Retina (tissue), 1 donor: ENCODE results near the gene MLC1.

Source experiments
- DNase-seq: peaks from one replicate; pipeline ENCODE4 v3.0.0-alpha.2; 2016

MLC1 gene

DNA sequence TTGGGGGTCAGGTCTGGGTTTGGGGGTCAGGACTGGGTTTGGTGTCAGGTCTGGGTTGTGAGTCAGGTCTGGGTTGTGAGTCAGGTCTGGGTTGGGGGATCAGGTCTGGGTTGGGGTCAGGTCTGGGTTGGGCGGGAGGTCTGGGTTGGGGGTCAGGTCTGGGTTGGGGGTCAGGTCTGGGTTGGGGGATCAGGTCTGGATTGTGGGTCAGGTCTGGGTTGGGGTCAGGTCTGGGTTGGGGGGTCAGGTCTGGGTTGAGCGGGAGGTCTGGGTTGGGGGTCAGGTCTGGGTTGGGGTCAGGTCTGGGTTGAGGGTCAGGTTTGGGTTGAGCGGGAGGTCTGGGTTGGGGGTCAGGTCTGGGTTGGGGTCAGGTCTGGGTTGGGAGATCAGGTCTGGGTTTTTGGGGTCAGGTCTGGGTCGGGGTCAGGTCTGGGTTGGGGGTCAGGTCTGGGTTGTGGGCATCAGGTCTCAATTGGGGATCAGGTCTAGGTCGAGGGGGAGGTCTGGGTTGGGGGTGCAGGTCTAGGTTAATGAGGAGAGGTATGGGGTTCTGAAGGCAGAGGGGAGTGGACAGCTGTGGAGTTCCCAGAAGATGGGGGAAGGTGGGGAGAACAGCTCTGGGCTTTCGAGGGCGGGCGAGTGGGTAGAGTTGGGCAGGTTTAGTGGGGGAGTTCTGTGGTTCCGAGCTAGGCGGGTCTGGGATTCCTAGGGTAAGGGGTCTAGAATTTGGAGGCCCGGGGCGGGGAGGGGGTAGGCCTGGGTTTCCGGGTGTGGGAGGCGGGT lies 27.8 kb downstream of the MLC1 start:
- DNase-seq = no peak

DNA sequence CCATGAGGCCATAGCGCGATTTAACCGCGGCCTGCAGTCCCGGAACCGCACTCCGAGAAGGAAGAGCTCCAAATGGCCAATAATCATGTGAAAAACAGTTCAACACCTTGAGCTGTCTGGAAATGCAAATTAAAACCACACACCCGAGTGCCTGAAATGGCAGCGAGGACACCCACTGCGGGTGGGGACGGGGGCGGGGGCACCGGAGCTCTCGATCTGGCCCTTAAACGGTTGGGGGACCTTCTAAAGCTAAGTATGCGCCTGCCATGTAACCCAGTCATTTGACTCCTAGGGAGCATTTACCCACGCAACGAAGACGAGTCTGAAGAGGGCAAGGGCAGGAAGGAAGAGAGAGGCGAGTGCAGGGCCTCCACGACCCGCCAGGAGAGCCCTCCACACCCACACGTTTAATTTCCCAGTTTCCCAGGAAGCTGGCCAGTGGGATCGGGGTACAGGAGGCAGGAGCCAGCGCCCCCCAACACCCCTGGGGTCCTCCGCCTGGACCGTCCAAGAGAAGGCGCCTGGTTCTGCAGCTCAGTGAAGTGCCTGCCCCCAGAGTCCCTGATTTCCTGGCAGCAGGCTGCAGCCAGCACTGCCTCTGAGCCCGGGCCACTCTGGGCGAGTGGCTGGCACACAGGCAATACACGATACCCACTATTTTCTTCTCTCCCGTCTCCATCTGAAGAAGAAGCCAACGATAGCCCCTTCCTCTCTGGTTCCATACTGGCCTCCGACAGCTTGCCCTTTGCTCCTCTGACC lies 28.8 kb downstream of the MLC1 start:
- DNase-seq = no peak

DNA sequence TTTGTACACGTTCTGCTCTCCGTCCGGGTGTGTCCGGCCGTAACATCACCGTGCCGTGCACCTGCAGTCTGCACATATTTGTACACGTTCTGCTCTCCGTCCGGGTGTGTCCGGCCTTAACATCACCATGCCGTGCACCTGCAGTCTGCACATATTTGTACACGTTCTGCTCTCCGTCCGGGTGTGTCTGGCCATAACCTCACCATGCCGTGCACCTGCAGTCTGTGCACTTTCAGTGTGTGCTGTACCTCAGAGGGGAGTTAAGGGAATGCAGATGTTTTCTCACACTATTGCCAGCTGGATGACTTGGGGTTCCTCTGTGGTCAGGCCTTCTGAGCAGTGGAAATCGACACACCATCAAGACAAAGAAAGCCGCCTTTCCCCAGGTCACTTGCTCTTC lies 31.4 kb downstream of the MLC1 start:
- no peak for DNase-seq

DNA sequence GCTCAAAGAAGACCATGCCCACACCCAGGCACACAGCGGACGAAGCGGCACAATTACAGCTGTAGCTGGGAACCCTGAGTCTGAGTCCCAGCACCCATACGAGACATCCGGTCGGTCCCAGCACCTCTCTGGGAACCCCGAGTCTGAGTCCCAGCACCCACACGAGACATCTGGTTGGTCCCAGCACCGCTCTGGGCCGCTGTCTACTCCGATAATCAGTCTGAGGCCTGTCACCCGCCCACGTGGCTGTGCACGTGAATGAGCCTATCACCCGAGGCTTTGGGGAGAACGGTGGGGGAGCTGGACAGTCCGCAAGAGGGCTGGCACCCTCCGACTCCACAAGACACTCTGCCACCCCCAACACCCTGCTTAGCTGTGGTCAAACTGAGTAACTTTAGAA lies 33.3 kb downstream of the MLC1 start:
- DNase-seq = no peak

DNA sequence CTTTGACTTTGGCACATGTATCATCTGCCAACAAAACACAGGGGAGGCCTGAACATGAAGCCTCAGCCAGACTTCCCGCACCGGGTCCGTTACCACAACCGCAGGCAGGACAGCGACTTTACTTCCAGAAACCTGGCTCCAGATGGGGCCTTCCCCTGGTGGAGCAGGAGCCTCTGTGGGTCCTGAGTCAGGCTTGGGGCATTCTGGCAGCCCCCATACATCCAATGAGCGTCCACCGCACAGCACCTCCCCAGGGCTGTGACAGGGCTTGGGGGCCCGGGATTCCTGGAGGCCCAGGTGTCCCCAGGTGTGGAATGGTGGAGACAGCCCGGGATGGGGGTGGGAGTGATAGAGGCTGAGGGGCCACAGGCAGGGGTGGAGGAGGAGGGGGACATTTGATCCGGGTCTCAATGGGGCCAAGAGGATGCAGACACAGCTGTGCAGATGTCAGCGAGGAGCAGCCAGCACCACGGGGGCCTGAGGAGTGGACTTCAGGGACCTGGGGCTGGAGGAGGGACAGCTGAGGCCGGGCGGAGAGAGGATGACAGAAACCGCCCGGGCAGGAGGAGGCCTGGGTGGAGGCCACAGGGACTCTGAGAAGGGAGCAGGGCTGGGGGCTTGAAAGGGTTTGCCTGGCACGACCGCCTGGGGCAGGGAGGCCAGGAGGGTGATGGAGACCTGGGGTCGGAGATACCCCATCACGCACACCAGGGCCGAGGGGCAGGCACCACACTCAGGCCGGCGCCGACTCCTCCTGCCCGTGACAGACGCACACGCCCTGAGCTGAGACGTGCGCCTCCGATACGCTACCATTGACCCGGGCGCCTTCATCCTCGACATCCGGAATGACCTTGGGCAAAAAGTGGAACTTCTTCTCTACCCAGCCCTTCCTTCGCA lies 35.7 kb downstream of the MLC1 start:
- DNase-seq = no peak

DNA sequence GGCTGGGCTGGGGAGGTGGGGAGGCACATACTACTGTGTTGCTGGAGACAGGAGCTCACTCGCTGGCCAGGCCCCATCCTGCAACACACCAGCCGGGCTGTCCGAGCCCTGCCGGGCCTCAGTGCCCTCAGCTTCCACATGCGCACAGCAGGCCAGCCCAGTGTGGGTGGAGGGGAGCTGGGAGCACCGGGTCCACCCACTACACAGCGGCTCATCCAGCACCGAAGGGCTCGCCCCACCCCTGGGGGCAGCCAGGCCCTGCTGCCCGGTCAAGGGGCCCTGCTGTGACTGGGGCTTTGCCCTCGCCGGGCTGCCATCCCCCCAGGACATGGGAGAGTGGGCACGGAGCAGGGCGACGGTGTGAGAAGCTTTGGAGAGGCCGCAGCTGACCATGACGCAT lies 36.4 kb downstream of the MLC1 start:
- DNase-seq = no peak

DNA sequence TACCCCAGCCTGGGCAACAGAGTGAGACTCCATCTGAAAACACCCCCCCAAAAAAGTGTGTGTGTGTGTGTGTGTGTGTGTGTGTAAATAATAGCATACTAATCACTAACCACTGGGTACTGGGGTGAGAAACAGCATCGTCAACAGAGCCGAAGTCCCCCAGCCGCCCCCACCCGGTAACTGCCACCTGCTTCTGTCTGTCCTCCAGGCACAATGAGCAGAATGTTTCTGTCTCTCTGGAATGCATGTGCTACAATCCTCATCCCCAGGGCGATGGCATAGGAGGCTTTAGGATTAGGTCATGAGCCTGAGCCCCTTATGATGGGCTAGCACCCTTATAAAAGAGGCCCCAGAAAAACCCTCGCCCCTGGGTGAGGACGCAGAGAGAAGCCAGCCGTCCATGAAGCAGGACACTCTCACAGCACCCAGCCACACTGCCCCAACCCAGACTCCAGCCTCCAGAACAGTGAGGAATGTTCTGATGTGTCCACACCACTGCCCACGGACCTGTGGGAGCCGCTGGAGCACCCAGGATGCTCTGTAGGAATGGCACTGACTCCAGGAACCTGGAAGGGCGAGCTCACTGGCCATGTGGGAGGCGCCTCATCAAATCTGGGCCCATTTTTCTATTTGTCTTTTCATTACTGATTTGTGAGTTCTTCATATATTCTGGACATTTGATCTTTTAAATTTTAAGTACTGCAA lies 37.0 kb downstream of the MLC1 start:
- DNase-seq = no peak

DNA sequence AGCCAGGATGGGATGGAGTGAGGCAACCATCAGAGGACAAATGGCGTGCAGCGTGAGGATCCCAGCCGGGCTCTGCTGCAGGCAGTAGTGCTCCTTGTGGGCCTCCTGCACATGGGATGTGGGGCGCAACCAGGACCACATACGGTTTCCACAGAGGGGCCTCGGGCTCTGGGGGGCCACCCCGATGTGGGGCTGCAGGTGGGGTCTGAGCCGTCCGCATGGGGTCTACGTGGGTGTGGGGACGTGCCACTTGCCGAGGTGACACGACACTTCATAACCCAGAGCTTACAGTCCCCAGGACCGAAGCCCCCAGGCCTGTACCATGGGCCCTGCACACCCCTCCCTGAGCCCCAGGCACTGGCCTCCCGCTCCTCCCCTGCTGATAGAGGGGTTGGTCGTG lies 37.9 kb downstream of the MLC1 start:
- DNase-seq = no peak

DNA sequence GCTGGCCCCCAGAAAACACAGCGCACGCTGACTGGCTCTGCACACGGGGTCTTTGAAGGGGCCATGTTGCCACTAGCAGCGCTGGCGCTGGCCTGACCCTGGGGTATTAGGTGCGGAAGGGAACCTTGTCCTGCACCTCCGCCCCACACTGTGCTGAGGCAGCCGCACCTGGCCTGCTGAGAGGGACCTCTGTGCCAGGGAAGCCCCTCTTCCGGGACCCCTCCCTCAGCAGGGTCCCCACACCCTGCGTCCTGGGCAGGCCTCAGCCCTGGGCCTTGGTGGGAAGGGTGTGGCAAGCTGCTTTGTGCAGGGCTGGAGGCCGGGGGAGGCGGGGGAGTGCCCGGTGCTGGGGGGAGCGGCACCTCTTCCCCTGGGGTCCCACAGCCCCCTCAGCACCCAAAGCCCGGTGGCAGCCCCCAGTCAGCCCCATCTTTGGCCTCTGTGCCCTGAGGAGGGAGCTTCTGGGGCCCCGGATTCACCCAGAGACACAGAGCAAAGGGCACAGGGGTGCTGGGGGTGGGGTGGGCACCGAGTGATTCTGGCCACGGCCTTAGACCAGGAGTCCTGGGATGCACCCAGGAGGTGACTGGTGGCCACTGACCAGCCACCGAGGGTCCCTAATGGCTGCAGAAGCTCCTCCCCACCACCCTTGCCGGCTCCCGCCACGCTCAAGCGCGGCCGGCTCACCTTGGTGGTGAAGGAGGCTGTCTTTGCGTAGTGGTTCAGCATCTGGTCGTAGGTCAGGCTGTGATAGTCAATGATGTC lies 38.6 kb downstream of the MLC1 start:
- no peak for DNase-seq

DNA sequence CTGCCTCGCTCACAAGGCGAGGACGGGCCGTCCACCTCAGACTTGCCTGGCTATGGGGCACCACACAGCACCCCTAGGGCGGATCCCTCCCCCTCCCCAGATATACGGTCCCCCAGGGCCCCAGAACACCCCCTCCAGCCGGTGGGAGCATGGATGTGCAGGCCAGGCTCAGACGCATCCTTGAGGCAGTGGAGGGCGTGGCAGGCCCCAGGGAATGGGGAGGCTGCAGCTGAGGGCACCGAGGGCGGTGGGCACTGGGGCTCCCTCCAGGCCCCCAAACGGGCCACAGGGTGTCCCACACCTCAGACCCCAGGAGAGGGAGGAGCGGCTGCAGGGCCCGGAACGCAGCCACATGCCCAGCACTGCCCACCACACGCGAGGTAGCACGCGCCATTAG lies 39.2 kb downstream of the MLC1 start:
- no peak for DNase-seq

DNA sequence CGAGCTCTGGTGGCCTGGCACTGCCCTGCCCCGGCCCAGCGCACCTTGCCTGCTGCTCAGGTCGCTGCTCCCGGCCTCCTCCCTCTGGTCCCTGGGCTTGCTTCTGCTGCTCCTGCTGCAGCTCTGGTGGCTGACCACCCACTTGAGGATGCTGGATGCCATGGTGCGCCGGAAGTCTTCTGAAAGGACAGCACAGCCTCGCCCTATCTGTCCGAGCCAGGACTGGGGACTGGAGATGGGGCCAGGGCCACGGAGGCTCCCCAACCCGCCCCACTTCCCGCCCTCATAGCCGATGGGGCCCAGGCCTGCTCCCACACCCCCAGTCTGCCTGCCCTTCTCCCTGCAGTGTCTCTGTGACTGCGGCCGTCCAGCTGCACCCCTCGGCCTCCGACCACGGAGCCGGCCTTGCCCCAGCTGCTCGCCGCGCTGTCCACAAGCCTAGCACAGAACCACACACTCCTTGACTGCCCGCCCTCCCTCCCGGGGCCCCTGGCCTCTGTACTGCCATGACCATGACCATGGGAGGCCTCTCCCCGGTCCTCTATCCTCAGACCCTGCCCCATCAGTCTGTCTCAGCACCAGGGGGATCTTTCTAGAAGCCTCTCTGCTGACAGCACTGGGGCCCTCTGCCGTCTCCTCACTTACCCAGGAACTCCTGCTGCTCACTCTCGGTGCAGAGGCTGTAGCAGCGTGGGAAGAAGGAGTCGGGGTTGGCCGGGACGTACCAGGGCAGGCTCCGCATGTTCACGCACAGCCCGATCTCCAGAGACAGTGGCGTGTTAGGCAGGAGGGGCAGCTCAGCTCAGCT lies 39.8 kb downstream of the MLC1 start:
- no peak for DNase-seq

DNA sequence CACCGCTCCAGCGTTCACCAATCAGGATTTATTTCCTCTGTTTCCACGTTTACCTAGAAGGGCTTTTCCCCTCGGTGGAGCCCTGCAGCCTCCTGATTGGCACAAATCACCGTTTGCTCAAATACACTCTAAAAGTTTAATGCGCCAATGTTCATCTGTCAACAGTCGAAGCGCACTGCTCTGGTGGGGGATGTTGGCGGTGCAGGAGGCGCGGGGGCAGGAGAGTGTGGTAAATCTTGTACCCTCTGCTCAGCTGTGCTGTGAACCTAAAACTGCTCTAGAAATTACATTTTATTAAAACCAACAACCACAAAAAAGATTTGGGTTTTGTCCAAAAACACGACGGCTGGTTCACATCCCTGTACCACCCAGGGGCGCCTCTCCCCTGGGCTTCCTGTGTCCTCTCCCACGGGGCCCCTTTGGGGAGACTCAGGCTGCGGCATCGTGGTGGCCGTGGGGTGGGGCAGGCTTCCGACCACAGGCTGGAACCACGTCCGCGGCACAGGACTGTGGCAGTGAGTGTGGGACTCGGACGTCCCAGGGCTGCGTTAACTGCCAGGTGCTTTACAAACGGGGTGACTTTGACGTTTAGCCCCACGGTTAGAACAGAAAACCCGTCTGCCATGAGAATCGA lies 40.6 kb downstream of the MLC1 start:
- no peak for DNase-seq

DNA sequence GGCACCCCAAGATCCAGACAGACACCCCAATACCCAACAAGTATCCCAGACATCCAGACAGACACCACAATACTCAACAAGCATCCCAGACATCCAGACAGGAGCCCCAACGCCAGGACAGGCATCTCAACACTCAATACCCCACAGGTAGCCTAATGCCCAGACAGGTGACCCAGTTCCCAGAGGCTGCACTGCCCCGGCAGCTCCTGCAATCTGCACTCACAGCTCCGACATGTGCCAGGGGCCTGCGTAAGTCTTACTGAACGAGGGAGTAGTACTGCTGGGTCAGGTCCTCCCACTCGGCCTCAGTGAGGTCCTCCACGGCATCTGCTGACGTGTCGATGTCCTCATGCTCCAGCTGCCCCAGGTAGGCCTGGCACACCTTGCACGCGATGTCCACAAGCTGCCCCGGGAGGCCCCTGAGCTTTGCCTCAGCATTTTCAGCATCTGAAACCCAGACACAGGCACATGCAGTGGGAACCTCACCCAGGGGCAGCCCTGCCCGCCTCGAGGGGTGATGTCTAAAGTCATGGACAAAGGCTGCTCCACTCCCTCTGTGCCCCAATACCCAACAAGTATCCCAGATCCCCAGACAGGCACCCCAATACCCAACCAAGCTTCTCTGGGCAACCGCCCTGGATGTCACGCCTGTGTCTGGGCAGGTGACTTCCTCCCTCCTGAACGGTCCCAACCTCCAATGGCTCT lies 43.7 kb downstream of the MLC1 start:
- DNase-seq = no peak

DNA sequence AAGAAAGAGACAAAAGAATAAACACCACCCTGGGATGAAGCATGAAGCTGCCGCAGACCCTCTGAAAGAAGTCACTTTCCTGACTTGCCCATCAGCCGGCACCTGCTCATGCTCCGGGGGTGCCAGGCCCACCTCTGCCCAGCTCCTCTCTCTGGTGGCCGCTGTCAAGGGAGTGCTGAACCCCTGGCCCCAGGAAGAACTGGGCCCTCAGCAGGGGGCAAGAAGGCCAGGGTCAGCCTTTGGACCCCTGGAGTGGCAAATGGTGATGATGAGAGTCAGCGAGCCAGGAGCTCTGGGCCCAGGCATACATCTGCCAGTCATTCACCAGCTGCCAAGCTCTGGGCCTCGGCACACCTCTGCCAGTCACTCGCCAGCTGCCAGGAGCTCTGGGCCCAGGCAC lies 44.5 kb downstream of the MLC1 start:
- DNase-seq = no peak

DNA sequence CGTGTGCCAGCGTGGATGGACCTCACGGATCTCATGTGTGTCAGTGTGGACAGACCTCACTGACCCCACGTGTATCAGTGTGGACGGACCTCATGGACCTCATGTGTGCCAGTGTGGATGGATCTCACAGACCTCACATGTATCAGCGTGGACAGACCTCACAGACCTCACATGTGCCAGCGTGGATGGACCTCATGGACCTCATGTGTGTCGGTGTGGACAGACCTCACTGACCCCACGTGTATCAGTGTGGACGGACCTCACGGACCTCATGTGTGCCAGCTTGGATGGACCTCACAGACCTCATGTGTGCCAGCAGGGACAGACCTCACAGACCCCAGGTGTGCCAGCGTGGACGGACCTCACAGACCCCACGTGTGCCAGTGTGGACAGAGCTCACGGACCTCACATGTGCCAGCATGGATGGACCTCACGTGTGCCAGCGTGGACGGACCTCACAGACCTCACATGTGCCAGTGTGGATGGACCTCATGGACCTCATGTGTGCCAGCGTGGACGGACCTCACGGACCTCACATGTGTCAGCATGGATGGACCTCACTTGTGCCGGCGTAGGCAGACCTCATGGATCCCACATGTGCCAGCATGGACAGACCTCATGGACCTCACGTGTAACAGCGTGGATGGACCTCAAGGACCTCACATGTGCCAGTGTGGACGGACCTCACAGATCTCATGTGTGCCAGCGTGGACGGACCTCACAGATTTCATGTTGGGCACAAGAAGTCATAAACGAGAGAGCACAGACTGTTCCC lies 45.4 kb downstream of the MLC1 start:
- no peak for DNase-seq

DNA sequence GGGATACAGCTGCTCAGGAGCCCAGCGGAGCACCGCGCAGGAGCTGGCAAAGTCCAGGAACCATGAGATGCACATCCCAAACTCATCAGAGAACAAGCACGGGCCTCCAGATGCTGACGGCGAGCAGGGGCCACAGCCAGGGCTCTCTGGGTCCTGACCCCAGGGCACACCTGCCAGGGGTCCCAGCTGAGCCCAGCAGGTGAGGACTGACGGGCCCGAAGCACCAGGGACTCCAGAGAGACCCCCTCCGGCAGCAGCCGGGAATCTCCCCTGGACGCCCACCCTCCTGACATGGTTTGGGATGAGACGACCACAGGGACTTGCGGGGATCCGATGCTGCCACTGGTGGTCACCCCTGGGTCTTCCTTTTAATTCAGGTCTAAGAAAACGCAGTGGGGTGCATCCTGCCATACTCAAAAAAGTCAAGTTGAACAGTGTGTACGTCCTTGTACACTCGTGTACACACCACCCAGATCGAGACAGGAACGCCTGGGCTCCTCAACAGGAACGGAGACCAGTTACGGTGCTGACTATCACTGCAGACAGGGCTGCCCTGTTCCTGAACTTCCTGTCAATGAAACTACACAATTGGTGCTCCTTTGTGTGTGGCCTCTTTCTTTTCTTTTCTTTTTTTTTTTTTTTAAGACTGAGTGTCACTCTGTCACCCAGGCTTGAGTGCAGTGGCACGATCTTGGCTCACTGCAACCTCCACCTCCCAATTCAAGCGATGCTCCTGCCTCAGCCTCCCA lies 49.1 kb downstream of the MLC1 start:
- DNase-seq = no peak

DNA sequence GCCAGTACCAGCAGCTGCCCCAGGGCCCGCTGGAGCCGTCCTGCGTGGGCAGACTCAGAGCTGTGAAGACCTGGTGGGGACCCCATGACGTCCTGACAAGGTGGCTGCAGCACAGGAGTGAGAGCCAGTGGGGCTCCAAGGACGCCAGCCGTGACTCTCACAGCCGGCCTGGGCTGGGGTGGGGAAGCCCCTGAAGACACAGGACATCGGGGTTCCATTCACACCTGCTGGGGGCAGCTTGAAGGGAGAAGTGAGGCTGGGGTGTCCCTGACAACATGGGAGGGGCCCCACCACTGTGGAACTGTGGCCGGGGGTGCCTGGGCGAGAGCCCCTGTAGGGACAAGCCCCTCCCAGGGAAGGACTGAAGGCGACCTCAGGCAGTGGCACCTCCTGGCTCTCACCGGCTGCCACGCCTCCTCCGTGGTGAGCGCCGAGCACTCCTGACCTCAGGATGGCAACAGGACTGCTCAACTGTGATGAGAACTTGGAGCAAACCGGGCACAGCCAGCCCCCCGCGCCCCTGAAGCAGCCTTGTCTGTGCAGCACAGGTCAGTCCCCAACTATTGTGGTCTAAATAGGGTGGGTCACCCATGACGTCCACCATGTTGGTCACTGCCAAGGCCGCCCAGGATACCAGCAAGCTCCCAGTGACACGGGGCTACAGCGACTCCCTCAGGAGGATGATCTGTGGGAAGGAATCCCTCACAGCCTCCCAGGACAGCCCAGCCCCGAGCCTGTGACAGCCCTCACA lies 49.9 kb downstream of the MLC1 start:
- no peak for DNase-seq
